Subcutaneous preadipocyte (primary cell): Measurements from ENCODE around the gene HBS1L. TPM values are rescaled to one million over a fixed set of nuclear protein-coding genes. Genes with fewer than 3 reads are reported as not detected.

ENCODE experiments used
- total RNA-seq: library from RNA; depleted of rRNA; stranded (reverse); fragments of >200 nt; gene quantifications from 2 replicates; pipeline ENCODE4 v1.2.3, GENCODE V29; 2012

The HBS1L gene
- total RNA-seq, result 51.4 and 80.5 TPM in 2 replicates

DNA sequence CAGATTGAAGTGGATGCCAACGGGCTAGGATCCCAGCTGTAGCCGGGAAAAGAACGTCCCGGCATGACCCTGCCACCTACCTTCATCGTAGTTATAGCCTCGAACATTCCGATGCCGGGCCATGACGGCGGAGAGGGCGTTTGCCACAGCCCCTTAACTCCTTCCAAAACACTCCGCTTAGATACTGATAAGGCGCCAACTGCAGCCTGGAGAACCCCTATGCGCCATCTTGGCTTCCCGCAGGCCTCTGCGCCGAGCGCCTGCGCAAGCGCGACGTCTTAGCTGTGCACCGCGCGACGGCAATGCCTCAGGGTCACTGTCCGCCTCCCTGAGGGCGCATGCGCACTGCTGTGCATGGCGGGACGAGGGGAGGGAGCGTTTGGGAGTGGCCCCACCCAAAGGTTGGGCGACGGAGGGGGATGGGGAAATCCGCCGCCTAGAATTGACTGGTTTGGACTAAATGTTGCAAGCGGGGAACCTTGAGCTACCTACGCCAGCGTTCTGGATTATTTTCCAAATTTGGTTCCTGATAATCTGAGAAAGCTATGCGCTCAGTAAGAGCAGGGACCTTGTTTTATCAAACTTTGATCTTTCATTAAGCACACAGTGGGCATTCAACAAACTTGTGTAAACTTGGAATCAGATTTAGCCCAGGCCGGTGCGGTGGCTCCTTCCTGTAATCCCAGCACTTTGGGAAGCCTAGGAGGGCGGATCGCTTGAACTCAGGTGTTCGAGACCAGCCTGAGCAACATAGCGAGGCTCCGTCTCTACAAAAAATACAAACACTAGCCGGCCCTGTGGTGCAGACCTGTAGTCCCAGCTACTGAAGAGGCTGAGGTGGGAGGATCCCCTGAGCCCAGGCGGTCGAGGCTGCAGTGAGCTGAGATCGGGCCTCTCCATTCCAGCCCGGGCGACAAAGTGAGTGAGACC is at the start of gene HBS1L:
Gene HBS1L (minus strand): TSS at position 254 of the 930 bp plus-strand sequence. CDS start 131 bp downstream, at position 123.

GRCh38 chr6:134949927-134950326 is 104.7 kb downstream of the HBS1L start, which contains the start of gene ALDH8A1:
Gene ALDH8A1, minus strand, starts transcription at chr6:134950101. Its CDS starts 48 bp downstream, at chr6:134950053.

Other genes with a start within 250 kb of the HBS1L start
- gene ALDH8A1, start 104.7 kb downstream of the HBS1L start, total RNA-seq, result 0.98 and 1.5 TPM in 2 replicates
- gene MYB, start 126.5 kb upstream of the HBS1L start, total RNA-seq, result under 0.01 TPM in 2 replicates